ENCODE measurements around the gene OGFOD2. TPM values are rescaled to one million over a fixed set of nuclear protein-coding genes. Genes with fewer than 3 reads are reported as not detected.

Gene OGFOD2
- total and polyA plus RNA-seq, 7 donors = 6.4 to 25.3 (median 8.5) TPM

GRCh38 chr12:122961531-122962329 is 13.3 kb upstream of the OGFOD2 start:
- no peaks in the 10 kb centered on the region for H3K36me3 ChIP-seq (ENCODE audit: insufficient read depth in 1 of 2, low read depth in 1 of 2)
- ATAC-seq = no peak
- H3K9me3 ChIP-seq = no peaks in the 10 kb centered on the region
- DNase-seq = no peak
- WGBS, 3 donors = 83 to 90% (median 90%) methylated on average over 10 of the region's 10 CpGs
- H3K4me3 ChIP-seq = no peak overlapping the region
- H3K4me1 ChIP-seq = peaks cover 23% of the 10 kb centered on the region
- no peak for TF ChIP-seq CTCF (IDR thresholded peaks at IDR 0.05)
- intact Hi-C loops (cut with DNase I) = no loop called here
- H3K27me3 ChIP-seq (ENCODE audit: insufficient read depth in 3 of 3, low read length in 2 of 3) = no peaks in the 10 kb centered on the region
- no peak overlapping the region for H3K27ac ChIP-seq

GRCh38 chr12:122963941-122964265 is 11.1 kb upstream of the OGFOD2 start:
- peak in 1 of 4 donors; percentile 36 for ATAC-seq
- no peaks in the 10 kb centered on the region for H3K36me3 ChIP-seq (ENCODE audit: insufficient read depth in 1 of 2, low read depth in 1 of 2)
- no peak overlapping the region for H3K27ac ChIP-seq
- no peak for TF ChIP-seq CTCF (IDR thresholded peaks at IDR 0.05)
- H3K9me3 ChIP-seq = no peaks in the 10 kb centered on the region
- no peak overlapping the region for H3K4me3 ChIP-seq
- no peak for DNase-seq
- H3K27me3 ChIP-seq (ENCODE audit: insufficient read depth in 3 of 3, low read length in 2 of 3) = no peaks in the 10 kb centered on the region
- intact Hi-C loops (cut with DNase I) = no loop called here
- peaks cover 23% of the 10 kb centered on the region for H3K4me1 ChIP-seq
- 13 to 44% (median 26%) methylated on average over 5 to 8 of the region's 8 CpGs for WGBS, 3 donors

GRCh38 chr12:122964439-122965257 is 10.4 kb upstream of the OGFOD2 start:
- DNase-seq (no peak), ATAC-seq (peak in 2 of 4 donors; percentile 14 to 29)
- Histone ChIP-seq H3K9me3 (no peaks in the 10 kb centered on the region), H3K4me1 (peaks cover 23% of the 10 kb centered on the region), H3K27ac (no peak overlapping the region), H3K36me3 (ENCODE audit: insufficient read depth in 1 of 2, low read depth in 1 of 2) (no peaks in the 10 kb centered on the region), H3K27me3 (ENCODE audit: insufficient read depth in 3 of 3, low read length in 2 of 3) (no peaks in the 10 kb centered on the region), H3K4me3 (no peak overlapping the region)
- intact Hi-C loops (cut with DNase I) = no loop called here
- WGBS, 3 donors = 64 to 73% (median 66%) methylated on average over 19 of the region's 19 CpGs
- TF ChIP-seq CTCF (IDR thresholded peaks at IDR 0.05) = no peak

- Histone ChIP-seq H3K27me3 (ENCODE audit: insufficient read depth in 3 of 3, low read length in 2 of 3) (no peaks in the 10 kb centered on the region), H3K9me3 (no peaks in the 10 kb centered on the region), H3K4me1 (peaks cover 23% of the 10 kb centered on the region), H3K36me3 (ENCODE audit: insufficient read depth in 1 of 2, low read depth in 1 of 2) (no peaks in the 10 kb centered on the region), H3K27ac (no peak overlapping the region), H3K4me3 (peak overlapping the region; percentile 71)
- intact Hi-C loops (cut with DNase I) = no loop called here
- no peak for TF ChIP-seq CTCF (IDR thresholded peaks at IDR 0.05)
- ATAC-seq (no peak), DNase-seq (no peak)
- WGBS, 3 donors = 57 to 71% (median 68%) methylated on average over 12 of the region's 12 CpGs
These were observed 9.7 kb upstream of the OGFOD2 start for GRCh38 chr12:122965321-122965751.

Data from psoas muscle (tissue), 8 donors.